OCI-LY1 (cell line): ENCODE measurements around the gene TIMM9.

Source experiments
- H2AFZ ChIP-seq: fragments of 200-600 bp; sonication (generic), shearing (Covaris generic); 2 replicates; pipeline ENCODE4 v1.6.0; 2014; ENCODE audit warnings: antibody characterized with exemption, mild to moderate bottlenecking, low read length
- H3F3A ChIP-seq: fragments of 200-600 bp; sonication (generic), shearing (Covaris generic); 2 replicates; pipeline ENCODE4 v1.6.0; 2014; ENCODE audit warnings: mild to moderate bottlenecking, antibody characterized with exemption, low read length, moderate library complexity; ENCODE audit not compliant: insufficient read depth
- H3K27ac ChIP-seq: fragments of 200-600 bp; sonication (generic); 2 replicates; pipeline ENCODE4 v1.5.1; 2014; ENCODE audit warnings: low read length, mixed run types, mild to moderate bottlenecking, low read depth; ENCODE audit not compliant: poor library complexity, severe bottlenecking
- H3K27me3 ChIP-seq: fragments of 200-600 bp; sonication (generic); 2 replicates; pipeline ENCODE4 v1.6.0; 2014; ENCODE audit warnings: antibody characterized with exemption, mild to moderate bottlenecking, low read length, moderate library complexity; ENCODE audit not compliant: insufficient read depth
- H3K36me3 ChIP-seq: fragments of 200-600 bp; sonication (generic); 2 replicates; pipeline ENCODE4 v1.6.1; 2014; ENCODE audit warnings: mild to moderate bottlenecking, antibody characterized with exemption, low read length, moderate library complexity, mixed read lengths; ENCODE audit not compliant: insufficient read depth
- H3K4me1 ChIP-seq: fragments of 200-600 bp; sonication (generic); 2 replicates; pipeline ENCODE4 v1.5.1; 2014; ENCODE audit warnings: mild to moderate bottlenecking, low read length, moderate library complexity; ENCODE audit not compliant: insufficient read depth, severe bottlenecking
- H3K4me2 ChIP-seq: fragments of 200-600 bp; sonication (generic), shearing (Covaris generic); 2 replicates; pipeline ENCODE4 v1.6.1; 2014; ENCODE audit warnings: low read length
- H3K4me3 ChIP-seq: fragments of 200-600 bp; sonication (generic); 2 replicates; pipeline ENCODE4 v1.5.1; 2014; ENCODE audit warnings: low read length, low read depth, mild to moderate bottlenecking, mixed read lengths; ENCODE audit not compliant: poor library complexity, severe bottlenecking
- H3K79me2 ChIP-seq: fragments of 200-600 bp; shearing (Covaris generic); 2 replicates; pipeline ENCODE4 v1.6.1; 2016; ENCODE audit warnings: mixed run types, low read length, mixed read lengths; ENCODE audit not compliant: insufficient read depth
- H3K9ac ChIP-seq: fragments of 200-600 bp; sonication (generic), shearing (Covaris generic); 2 replicates; pipeline ENCODE4 v1.6.1; 2014; ENCODE audit warnings: mild to moderate bottlenecking, low read length, mixed read lengths
- H3K9me2 ChIP-seq: fragments of 200-600 bp; sonication (generic), shearing (Covaris generic); 2 replicates; pipeline ENCODE4 v1.6.1; 2014; ENCODE audit warnings: low read depth, mild to moderate bottlenecking, low read length, mixed read lengths
- H3K9me3 ChIP-seq: fragments of 200-600 bp; shearing (Covaris generic); 2 replicates; pipeline ENCODE4 v1.6.1; 2014; ENCODE audit warnings: low read length, mixed read lengths
- H4K20me1 ChIP-seq: fragments of 200-600 bp; sonication (generic), shearing (Covaris generic); 2 replicates; pipeline ENCODE4 v1.6.0; 2016; ENCODE audit warnings: mild to moderate bottlenecking, low read length; ENCODE audit not compliant: insufficient read depth
- CTCF ChIP-seq: fragments of 200-600 bp; sonication (generic), shearing (Covaris generic); IDR thresholded peaks from 2 replicates; pipeline ENCODE4 v1.5.1; 2017; ENCODE audit warnings: mild to moderate bottlenecking, antibody characterized with exemption, low read length, moderate library complexity, mixed read lengths
- EZH2 ChIP-seq: fragments of 200-600 bp; sonication (generic), shearing (Covaris generic); IDR thresholded peaks from 2 replicates; pipeline ENCODE4 v1.8.0; 2017; ENCODE audit warnings: borderline replicate concordance, mixed run types, mild to moderate bottlenecking, antibody characterized with exemption, low read length, moderate library complexity, mixed read lengths

The TIMM9 gene

GRCh38 chr14:58390830-58391229, 36.5 kb downstream of the TIMM9 start:
- H3K4me1 ChIP-seq, result peaks cover 5% of the 10 kb centered on the region
- H3K79me2 ChIP-seq, result no peaks in the 10 kb centered on the region
- H3K27ac ChIP-seq, result no peak overlapping the region
- H3K36me3 ChIP-seq, result no peaks in the 10 kb centered on the region
- H3K9me3 ChIP-seq, result no peaks in the 10 kb centered on the region
- H3K4me2 ChIP-seq, result no peak overlapping the region
- H3F3A ChIP-seq, result no peaks in the 10 kb centered on the region
- no peak overlapping the region for H2AFZ ChIP-seq
- no peak overlapping the region for H3K9ac ChIP-seq
- H3K27me3 ChIP-seq, result no peaks in the 10 kb centered on the region
- H3K4me3 ChIP-seq, result no peak overlapping the region
- TF ChIP-seq CTCF (no peak), EZH2 (no peak)
- H3K9me2 ChIP-seq, result no peaks in the 10 kb centered on the region
- no peaks in the 10 kb centered on the region for H4K20me1 ChIP-seq

GRCh38 chr14:58376791-58377190, 50.5 kb downstream of the TIMM9 start:
- TF ChIP-seq EZH2 (no peak), CTCF (no peak)
- Histone ChIP-seq H3K36me3 (peaks cover 46% of the 10 kb centered on the region), H3K9me3 (no peaks in the 10 kb centered on the region), H3K4me3 (no peak overlapping the region), H3K4me1 (no peaks in the 10 kb centered on the region), H3K9ac (no peak overlapping the region), H3K9me2 (no peaks in the 10 kb centered on the region), H3F3A (no peaks in the 10 kb centered on the region; the same call in 1 of the 2 replicates), H2AFZ (no peak overlapping the region), H3K4me2 (no peak overlapping the region), H3K27me3 (no peaks in the 10 kb centered on the region), H3K27ac (no peak overlapping the region), H4K20me1 (no peaks in the 10 kb centered on the region), H3K79me2 (no peaks in the 10 kb centered on the region)

GRCh38 chr14:58368956-58369355, 58.4 kb downstream of the TIMM9 start:
- H3K27me3 ChIP-seq, result no peaks in the 10 kb centered on the region
- no peak overlapping the region for H3K27ac ChIP-seq
- TF ChIP-seq EZH2 (no peak), CTCF (no peak)
- H3K4me2 ChIP-seq, result no peak overlapping the region
- no peaks in the 10 kb centered on the region; the same call in 1 of the 2 replicates for H3F3A ChIP-seq
- no peaks in the 10 kb centered on the region for H3K79me2 ChIP-seq
- H3K9ac ChIP-seq, result no peak overlapping the region
- no peaks in the 10 kb centered on the region for H3K9me3 ChIP-seq
- no peaks in the 10 kb centered on the region for H3K4me1 ChIP-seq
- no peaks in the 10 kb centered on the region for H3K9me2 ChIP-seq
- H2AFZ ChIP-seq, result no peak overlapping the region
- no peaks in the 10 kb centered on the region for H4K20me1 ChIP-seq
- H3K36me3 ChIP-seq, result peaks cover 83% of the 10 kb centered on the region
- H3K4me3 ChIP-seq, result no peak overlapping the region
